K562 (cell line): Measurements from ENCODE around the gene DOK3. TPM values are rescaled to one million over a fixed set of nuclear protein-coding genes. Genes with fewer than 3 reads are reported as not detected.

ENCODE experiments used
- CCAR2 ChIP-seq: fragments of 200-400 bp; formaldehyde crosslinking; IDR thresholded peaks from 2 replicates; pipeline ENCODE4 v1.6.1; 2017; ENCODE audit warnings: mild to moderate bottlenecking, low read depth, low read length
- DIDO1 ChIP-seq: fragments of 450-650 bp; IDR thresholded peaks from 2 replicates; pipeline ENCODE4 v1.6.1; 2016; ENCODE audit warnings: low read depth, missing biosample characterization, missing genetic modification characterization
- HDAC1 ChIP-seq, 2 experiments: fragments of 450-650 bp; IDR thresholded peaks; 2 replicates each; pipeline ENCODE4 v1.6.1; 2016 to 2017; ENCODE audit warnings: inconsistent platforms in 1 of 2, mild to moderate bottlenecking in 1 of 2, moderate library complexity in 1 of 2
- KAT7 ChIP-seq: sonication (generic); formaldehyde crosslinking; IDR thresholded peaks from 2 replicates; pipeline ENCODE4 v1.8.0; 2022; ENCODE audit warnings: missing genetic modification reagents, mild to moderate bottlenecking, borderline replicate concordance
- KLF16 ChIP-seq: IDR thresholded peaks from 2 replicates; pipeline ENCODE4 v1.6.1; 2016; ENCODE audit warnings: antibody characterized with exemption
- MED1 ChIP-seq: sonication (generic); formaldehyde crosslinking; IDR thresholded peaks from 2 replicates; pipeline ENCODE4 v1.8.1; 2023; ENCODE audit warnings: missing genetic modification reagents, borderline replicate concordance
- RBM17 ChIP-seq: fragments of 200-400 bp; formaldehyde crosslinking; IDR thresholded peaks from 2 replicates; pipeline ENCODE4 v1.6.1; 2017; ENCODE audit warnings: low read depth, mild to moderate bottlenecking, low read length, borderline replicate concordance
- SP1 ChIP-seq: sonication (generic); formaldehyde crosslinking; IDR thresholded peaks from 2 replicates; pipeline ENCODE4 v1.8.1; 2022; ENCODE audit warnings: mild to moderate bottlenecking, missing genetic modification reagents
- ZKSCAN1 ChIP-seq: fragments of 150-350 bp; IDR thresholded peaks from 2 replicates; pipeline ENCODE4 v1.6.1; 2016; ENCODE audit warnings: low read depth, low read length
- ZNF274 ChIP-seq: IDR thresholded peaks from 2 replicates; pipeline ENCODE4 v1.6.1; 2011; ENCODE audit warnings: low read depth, mild to moderate bottlenecking, low read length, moderate library complexity, borderline replicate concordance
- ZNF318 ChIP-seq, 2 experiments: fragments of 450-650 bp; IDR thresholded peaks; 2 replicates each; pipeline ENCODE4 v1.6.1; 2016; ENCODE audit warnings: mild to moderate bottlenecking in 2 of 2, borderline replicate concordance in 1 of 2, low read depth in 1 of 2, moderate library complexity in 1 of 2
- ZNF740 ChIP-seq, 3 experiments: fragments of 200-800 bp in 1 of 3; sonication (Bioruptor generic) in 1 of 3; sonication (generic) in 1 of 3; formaldehyde crosslinking in 1 of 3; IDR thresholded peaks; 2 replicates each; pipeline versions ENCODE4 v1.6.1 to v1.8.0; 2016 to 2022; ENCODE audit warnings: mild to moderate bottlenecking in 2 of 3, missing compliant biosample characterization in 2 of 3, missing genetic modification characterization in 2 of 3, missing genetic modification reagents in 1 of 3
- ZNF778 ChIP-seq: fragments of 450-650 bp; formaldehyde crosslinking; IDR thresholded peaks from 2 replicates; pipeline ENCODE4 v1.4.0; 2020; ENCODE audit warnings: mild to moderate bottlenecking, moderate library complexity
- ZNF830 ChIP-seq: fragments of 250-450 bp; sonication (Bioruptor Pico); IDR thresholded peaks from 2 replicates; pipeline ENCODE4 v1.5.0; 2021; ENCODE audit warnings: mild to moderate bottlenecking
- polyA plus RNA-seq, 8 experiments: library from polyadenylated mRNA; depleted of rRNA in 4 of 8; stranded (reverse) in 5 of 8; unstranded in 3 of 8; fragments of >200 nt; fragmentation: Nextera tagmentation in 2 of 8; fragmentation: Illumina TruSeq in 1 of 8; extraction: Ambion mirVana in 2 of 8; extraction: Trizol in 1 of 8; gene quantifications; 2 replicates each; pipeline versions ENCODE4 v1.2.1 to v1.2.3, GENCODE V29; 2011 to 2014; ENCODE audit warnings: inconsistent platforms in 1 of 8, missing spikeins in 1 of 8
- total RNA-seq, 7 experiments: library from RNA; depleted of rRNA in 6 of 7; stranded (reverse); fragments of >200 nt in 6 of 7; fragmentation: Illumina TruSeq in 2 of 7; extraction: Trizol in 2 of 7; gene quantifications; 2 replicates each; pipeline versions ENCODE4 v1.2.1 to v1.2.3, GENCODE V29; 2011 to 2021; ENCODE audit warnings: low replicate concordance in 1 of 7
- TF ChIP-seq, protein P1 (sequence below): fragments of 250-450 bp; sonication (Bioruptor Pico); IDR thresholded peaks from 2 replicates; pipeline ENCODE4 v1.8.0; 2022; ENCODE audit warnings: moderate library complexity, mild to moderate bottlenecking, inconsistent platforms

Gene DOK3
- total and polyA plus RNA-seq, 9 of the 15 experiments (the other 6 are each of a cell fraction or from before 2014, with no cell fraction given): 1.3 to 23.0 (median 8.0) TPM

DNA sequence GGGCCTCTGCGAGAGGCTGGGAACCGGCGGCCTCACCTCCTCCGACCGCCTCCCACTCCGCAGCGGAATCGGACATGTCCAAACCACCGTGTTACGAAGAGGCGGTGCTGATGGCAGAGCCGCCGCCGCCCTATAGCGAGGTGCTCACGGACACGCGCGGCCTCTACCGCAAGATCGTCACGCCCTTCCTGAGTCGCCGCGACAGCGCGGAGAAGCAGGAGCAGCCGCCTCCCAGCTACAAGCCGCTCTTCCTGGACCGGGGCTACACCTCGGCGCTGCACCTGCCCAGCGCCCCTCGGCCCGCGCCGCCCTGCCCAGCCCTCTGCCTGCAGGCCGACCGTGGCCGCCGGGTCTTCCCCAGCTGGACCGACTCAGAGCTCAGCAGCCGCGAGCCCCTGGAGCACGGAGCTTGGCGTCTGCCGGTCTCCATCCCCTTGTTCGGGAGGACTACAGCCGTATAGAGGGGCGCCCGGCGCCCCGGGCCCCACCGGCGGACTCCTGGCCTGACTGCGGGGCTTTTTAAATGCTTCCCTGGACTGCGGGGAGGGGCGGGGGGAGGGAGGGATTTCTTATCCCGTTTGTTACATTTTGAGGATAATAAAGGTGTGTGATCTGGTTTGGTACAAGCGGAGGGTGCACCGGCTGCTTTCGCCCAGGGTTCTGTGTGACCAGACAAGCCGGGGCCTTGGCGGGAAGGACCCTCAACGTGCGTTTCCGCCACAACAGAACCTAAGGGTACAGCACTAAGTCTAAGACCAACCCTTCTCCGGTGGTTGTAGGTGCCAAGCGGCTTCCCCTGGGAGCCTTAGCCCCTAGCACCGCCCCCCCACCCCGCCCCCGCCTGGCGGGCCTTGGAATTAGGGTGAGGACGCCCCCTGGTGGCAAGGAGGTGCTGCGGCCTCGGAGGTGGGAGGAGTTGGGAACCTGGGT lies 53.7 kb downstream of the DOK3 start (continued):
- TF ChIP-seq ZNF740 (CRISPR knock-in tag; IDR thresholded peaks at IDR 0.05) (peak; percentile 100), ZNF740 (tag; IDR thresholded peaks at IDR 0.05) (peak in 1 of 2 experiments; percentile 100; a peak in 2 of 4 replicates), ZKSCAN1 (0 out of 2 replicates have a peak, but pooled peaks have one; percentile 23), SP1 (CRISPR knock-in tag) (peak; percentile 54; the same call in 1 of the 2 replicates), ZNF274 (no peak), KLF16 (peak; percentile 44; the same call in 1 of the 2 replicates), DIDO1 (tag) (no peak), HDAC1 (IDR thresholded peaks at IDR 0.05) (peak in 1 of 2 experiments; percentile 20; a peak in 1 of 4 replicates), ZNF318 (IDR thresholded peaks at IDR 0.05; ENCODE audit: borderline replicate concordance in 1 of 2, low read depth in 1 of 2) (no peak), ZNF778 (CRISPR knock-in tag) (no peak), ZNF830 (CRISPR knock-in tag) (peak; percentile 87; the same call in 1 of the 2 replicates), CCAR2 (no peak), KAT7 (CRISPR knock-in tag) (peak; percentile 77; the same call in 1 of the 2 replicates), RBM17 (no peak), MED1 (CRISPR knock-in tag) (no peak)
- TF ChIP-seq, protein P1, sequence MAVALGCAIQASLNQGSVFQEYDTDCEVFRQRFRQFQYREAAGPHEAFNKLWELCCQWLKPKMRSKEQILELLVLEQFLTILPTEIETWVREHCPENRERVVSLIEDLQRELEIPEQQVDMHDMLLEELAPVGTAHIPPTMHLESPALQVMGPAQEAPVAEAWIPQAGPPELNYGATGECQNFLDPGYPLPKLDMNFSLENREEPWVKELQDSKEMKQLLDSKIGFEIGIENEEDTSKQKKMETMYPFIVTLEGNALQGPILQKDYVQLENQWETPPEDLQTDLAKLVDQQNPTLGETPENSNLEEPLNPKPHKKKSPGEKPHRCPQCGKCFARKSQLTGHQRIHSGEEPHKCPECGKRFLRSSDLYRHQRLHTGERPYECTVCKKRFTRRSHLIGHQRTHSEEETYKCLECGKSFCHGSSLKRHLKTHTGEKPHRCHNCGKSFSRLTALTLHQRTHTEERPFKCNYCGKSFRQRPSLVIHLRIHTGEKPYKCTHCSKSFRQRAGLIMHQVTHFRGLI: no peak
